GM12874 (cell line): ENCODE results near the gene ANXA3.

Experiments
- TF ChIP-seq, protein P1 (sequence below): IDR thresholded peaks from 2 replicates; pipeline ENCODE4 v1.5.1; 2011; ENCODE audit warnings: low read depth, mild to moderate bottlenecking, control low read depth, low read length, moderate library complexity; ENCODE audit not compliant: insufficient read depth

ANXA3 gene

DNA sequence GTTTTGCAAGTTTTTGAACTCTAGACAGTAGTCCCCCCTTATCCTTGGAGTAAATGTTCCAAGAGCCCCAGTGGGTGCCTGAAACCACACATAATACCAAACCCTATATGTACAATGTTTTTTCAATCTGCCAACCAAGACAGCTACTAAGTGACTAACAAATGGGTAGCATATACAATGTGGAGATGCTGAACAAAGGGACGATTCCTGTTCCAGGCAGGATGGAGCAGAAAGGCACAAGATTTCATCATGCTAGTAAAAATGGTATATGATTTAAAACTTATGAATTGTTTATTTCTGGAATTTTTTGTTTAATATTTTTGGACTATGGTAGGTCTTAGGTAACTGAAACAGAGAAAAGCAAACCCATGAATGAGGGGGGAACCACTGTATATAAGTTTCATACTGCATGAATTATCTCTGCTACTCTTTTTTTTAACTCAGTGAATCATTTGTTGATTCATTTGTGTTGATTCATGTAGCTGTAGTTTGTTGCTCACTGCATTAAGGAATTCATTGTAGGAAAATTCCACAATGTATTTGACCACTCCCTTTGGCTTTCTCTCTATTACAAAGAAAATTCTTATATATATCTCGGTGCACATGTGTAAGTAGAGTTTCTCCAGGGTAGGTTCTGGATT, 21.9 kb upstream of the ANXA3 start:
- TF ChIP-seq, protein P1, sequence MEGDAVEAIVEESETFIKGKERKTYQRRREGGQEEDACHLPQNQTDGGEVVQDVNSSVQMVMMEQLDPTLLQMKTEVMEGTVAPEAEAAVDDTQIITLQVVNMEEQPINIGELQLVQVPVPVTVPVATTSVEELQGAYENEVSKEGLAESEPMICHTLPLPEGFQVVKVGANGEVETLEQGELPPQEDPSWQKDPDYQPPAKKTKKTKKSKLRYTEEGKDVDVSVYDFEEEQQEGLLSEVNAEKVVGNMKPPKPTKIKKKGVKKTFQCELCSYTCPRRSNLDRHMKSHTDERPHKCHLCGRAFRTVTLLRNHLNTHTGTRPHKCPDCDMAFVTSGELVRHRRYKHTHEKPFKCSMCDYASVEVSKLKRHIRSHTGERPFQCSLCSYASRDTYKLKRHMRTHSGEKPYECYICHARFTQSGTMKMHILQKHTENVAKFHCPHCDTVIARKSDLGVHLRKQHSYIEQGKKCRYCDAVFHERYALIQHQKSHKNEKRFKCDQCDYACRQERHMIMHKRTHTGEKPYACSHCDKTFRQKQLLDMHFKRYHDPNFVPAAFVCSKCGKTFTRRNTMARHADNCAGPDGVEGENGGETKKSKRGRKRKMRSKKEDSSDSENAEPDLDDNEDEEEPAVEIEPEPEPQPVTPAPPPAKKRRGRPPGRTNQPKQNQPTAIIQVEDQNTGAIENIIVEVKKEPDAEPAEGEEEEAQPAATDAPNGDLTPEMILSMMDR = no peak

DNA sequence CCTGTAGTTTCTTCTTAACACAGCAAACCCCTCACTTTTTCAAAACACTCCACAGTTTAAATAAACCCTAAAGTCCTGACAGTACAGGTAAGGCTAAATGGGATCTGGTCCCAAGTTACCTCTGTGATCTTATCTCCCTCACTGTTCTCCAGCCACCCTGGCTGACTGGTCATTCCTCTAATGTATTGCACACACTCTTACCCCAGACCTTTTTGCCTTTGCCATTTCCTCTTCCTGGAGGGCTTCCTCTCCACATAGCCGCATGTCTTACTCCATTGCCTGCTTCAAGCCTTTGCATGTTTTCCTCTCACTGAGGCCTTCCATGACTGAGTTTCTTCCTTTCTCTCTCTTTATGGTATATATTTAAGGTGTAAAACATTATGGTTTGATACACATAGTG, 19.5 kb upstream of the ANXA3 start:
- TF ChIP-seq, protein P1 = no peak

DNA sequence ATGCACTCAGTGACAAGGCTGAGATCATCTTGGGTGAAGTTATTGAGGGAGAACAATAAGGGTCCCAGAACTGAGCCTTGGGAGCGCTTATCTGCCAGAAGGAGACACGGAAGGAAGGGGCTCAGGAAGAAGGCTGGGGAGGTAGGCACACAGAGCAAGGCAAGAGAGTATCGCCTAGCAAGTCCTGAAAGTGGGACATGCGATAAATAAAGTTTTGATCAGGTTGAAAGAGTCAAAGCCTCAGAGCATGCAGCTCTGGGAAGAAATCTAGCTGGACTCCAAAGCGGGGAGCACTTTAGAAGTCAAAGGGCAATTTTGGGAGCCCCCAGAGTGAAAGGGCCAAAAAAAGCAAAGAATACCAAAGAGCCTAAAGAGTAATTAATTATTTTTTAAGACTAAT, 17.7 kb upstream of the ANXA3 start:
- TF ChIP-seq, protein P1 = no peak

DNA sequence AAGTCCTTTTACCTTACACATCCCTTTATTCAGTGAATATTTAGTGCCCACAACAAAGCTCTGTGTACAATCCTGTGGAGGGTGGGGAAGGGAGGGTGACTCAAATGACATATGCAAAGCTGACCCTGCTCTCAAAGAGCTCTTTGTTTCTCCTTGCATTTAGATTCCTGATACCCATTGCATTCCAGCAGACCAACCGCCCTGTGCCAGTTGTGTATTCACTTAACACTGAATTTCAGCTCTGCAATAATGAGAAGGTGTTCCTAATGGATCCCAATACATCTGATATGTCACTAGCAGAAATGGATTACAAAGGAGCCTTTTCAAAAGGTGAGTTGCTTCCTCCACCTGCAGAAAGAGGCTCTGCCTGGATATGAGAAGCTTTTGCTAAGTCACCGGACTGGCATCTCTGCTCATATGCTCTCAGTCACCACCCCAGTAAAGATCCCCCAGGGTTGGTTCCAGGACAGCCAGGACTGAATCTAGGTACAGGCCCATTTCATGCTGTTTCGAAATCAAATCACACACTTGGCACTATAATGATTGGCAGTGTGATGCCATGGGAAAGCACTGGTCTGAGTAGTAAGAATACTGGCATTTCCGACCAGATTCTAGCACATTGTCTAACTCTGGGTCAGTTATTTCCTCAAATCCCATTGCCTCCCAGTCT, 17.1 kb upstream of the ANXA3 start:
- TF ChIP-seq, protein P1 = no peak

DNA sequence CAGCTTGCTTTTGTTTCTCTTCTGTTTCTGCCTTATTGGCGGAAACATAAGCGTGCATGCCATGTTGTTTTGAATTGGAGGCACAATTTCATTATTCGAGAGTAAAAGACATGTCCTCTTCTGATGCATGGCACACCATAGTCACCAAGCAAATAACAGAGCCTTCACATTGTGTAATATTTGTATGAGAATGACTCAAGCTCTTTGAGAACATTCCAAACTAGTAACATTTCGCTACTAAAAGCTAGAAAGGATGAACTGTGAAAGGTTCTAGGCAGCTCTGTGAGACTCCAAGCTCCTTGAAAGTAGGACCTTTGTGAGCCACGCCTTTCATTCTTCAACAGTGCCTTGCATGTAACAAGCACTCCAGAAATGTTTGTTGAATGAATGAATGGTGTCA, 9.2 kb upstream of the ANXA3 start:
- TF ChIP-seq, protein P1 = no peak

DNA sequence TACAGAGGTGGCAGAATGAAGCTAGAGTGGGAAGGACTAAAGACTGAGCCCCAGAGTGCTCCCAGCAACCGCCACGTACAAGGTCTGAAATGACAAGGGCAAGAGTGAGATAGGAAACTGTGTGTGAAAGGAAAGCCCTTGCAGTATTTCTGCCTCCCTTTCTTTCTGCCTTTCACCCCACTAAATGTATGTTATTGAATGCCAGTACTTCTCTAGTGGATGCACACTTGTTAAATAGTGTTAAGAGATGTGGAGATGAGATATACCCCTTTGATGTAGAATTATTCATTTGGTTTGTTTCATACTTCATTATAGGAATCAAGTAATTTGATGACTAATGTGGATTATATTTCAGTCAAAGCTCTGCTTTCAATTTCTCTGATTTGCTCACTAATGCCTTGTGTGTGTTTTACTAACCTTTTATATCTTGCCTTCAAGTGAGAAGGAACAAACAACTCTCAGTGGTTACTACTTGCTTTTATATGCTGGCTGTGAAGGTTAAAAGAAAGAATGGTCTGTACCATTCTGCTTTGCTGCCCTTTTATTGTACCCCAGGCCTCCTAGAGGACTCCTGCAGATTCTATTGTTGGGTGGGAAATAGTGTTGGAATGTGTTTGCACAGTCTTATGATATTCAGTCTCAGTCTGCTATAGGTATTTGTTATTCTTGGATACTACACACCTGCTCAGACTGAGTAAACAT, 8.0 kb upstream of the ANXA3 start:
- TF ChIP-seq, protein P1 = no peak

DNA sequence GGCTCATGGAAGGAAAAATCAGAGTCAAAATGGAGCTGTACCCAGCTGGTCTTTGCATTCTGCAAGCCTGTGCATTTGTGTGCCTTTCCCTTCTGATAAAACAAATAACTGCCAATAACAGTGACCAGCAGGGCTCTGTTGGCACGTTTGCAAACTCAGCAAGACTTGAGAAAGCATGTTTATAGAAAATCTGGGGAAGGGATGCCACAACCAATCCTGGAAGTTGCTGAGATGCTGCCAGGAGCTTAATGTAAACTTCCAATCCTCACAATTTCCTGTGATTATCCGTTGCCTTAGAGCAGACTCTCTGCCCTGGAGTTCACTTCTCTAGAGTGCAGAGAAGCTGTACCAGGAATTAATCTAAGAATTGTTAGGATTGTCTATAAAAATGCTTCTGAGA, 6.9 kb upstream of the ANXA3 start:
- TF ChIP-seq, protein P1 = no peak
